Nephron (organoid): ENCODE results near the gene KCNN3.

Experiments
- H3K27ac Mint-ChIP-seq, 3 experiments: 2 replicates each; pipeline ENCODE4 v1.8.0; 2020; ENCODE audit warnings: mixed read lengths in 3 of 3, mild to moderate bottlenecking in 2 of 3, moderate library complexity in 1 of 3
- H3K27me3 Mint-ChIP-seq: 2 replicates; pipeline ENCODE4 v1.8.0; 2021; ENCODE audit warnings: low read depth, mild to moderate bottlenecking, moderate library complexity, mixed read lengths
- H3K36me3 Mint-ChIP-seq: 2 replicates; pipeline ENCODE4 v1.8.0; 2020; ENCODE audit warnings: low read depth, mixed read lengths
- H3K4me1 Mint-ChIP-seq: 2 replicates; pipeline ENCODE4 v1.8.0; 2020; ENCODE audit warnings: mixed read lengths
- H3K4me3 Mint-ChIP-seq, 3 experiments: 2 replicates each; pipeline ENCODE4 v1.8.0; 2020; ENCODE audit warnings: mild to moderate bottlenecking in 3 of 3, mixed read lengths in 3 of 3, moderate library complexity in 2 of 3
- H3K9me3 Mint-ChIP-seq: 2 replicates; pipeline ENCODE4 v1.8.0; 2020; ENCODE audit warnings: mixed read lengths
- TF ChIP-seq, protein P1 (sequence below), 3 experiments: fragments of 200-600 bp; sonication (generic); IDR thresholded peaks; one replicate each; pipeline ENCODE4 v1.5.0; 2021; ENCODE audit warnings: antibody characterized with exemption in 3 of 3; ENCODE audit not compliant: unreplicated experiment in 3 of 3

KCNN3 gene

DNA sequence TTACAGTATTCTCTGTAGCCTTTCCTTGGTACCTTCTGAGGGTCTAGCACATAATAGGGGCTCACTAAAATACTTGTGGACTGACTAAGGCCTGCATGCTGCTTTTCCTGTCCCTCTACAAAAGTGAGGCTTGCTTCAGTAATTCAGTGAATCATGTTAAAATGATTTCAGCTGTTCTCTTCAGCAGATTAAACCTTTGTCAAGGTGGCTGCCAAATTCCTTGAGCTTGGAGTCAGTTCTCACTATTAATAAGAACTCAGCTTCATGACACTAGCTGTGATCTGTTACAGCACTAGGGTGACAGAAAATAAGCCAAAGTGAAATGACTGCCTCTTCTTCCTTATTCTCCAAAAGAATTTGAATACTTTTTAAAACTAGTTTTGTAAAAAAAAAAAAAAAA lies 128.8 kb downstream of the KCNN3 start:
- Mint-ChIP-seq H3K9me3 (peaks cover 16% of the 10 kb centered on the region), H3K36me3 (no peaks in the 10 kb centered on the region), H3K27ac (no peak overlapping the region), H3K4me1 (peaks cover 41% of the 10 kb centered on the region), H3K4me3 (no peak overlapping the region), H3K27me3 (peaks cover 24% of the 10 kb centered on the region)
- TF ChIP-seq, protein P1, sequence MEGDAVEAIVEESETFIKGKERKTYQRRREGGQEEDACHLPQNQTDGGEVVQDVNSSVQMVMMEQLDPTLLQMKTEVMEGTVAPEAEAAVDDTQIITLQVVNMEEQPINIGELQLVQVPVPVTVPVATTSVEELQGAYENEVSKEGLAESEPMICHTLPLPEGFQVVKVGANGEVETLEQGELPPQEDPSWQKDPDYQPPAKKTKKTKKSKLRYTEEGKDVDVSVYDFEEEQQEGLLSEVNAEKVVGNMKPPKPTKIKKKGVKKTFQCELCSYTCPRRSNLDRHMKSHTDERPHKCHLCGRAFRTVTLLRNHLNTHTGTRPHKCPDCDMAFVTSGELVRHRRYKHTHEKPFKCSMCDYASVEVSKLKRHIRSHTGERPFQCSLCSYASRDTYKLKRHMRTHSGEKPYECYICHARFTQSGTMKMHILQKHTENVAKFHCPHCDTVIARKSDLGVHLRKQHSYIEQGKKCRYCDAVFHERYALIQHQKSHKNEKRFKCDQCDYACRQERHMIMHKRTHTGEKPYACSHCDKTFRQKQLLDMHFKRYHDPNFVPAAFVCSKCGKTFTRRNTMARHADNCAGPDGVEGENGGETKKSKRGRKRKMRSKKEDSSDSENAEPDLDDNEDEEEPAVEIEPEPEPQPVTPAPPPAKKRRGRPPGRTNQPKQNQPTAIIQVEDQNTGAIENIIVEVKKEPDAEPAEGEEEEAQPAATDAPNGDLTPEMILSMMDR (IDR thresholded peaks at IDR 0.05; ENCODE audit: unreplicated experiment in 3 of 3), result no peak

DNA sequence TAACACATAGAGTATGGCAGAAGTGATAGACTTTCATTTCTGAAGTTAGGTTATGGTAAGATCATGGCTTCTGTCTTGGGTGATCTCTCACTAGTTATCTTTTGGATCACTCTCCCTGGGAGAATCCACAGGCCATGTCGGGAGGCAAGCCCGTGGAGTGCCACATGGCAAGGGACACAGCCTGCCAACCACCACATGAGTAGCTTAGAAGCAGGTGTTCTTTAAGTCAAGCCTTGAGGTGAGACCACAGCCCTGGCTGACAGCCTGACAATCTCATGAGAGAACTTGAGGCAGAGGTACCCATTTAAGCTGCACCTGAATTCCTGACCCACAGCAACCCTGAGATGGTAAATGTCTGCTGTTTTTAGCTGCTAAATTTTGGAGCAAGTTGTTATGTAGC lies 130.4 kb downstream of the KCNN3 start:
- no peak overlapping the region for H3K27ac Mint-ChIP-seq
- peaks cover 34% of the 10 kb centered on the region for H3K4me1 Mint-ChIP-seq
- no peaks in the 10 kb centered on the region for H3K36me3 Mint-ChIP-seq
- TF ChIP-seq, protein P1 (IDR thresholded peaks at IDR 0.05; ENCODE audit: unreplicated experiment in 3 of 3), result no peak
- H3K9me3 Mint-ChIP-seq, result peaks cover 16% of the 10 kb centered on the region
- peaks cover 24% of the 10 kb centered on the region for H3K27me3 Mint-ChIP-seq
- no peak overlapping the region for H3K4me3 Mint-ChIP-seq

DNA sequence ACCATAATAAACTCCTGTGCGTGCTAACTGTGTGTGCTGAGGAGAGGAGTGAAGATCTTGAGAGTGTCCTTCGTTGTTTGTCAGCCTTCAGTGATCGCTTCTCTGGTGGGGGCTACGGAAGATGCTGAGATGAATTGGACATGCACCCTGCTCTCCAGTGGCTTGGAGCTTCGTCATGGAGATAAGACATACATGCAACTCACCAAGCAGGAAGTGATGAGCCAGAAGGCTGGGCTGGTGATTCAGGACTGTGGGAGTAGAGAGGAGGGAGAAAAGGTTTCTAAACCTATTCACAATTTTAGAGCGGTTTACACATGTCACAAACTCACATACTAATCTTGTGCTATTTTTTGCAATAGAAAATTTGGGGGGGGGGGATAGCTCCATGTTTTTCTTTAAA lies 133.2 kb downstream of the KCNN3 start:
- Mint-ChIP-seq H3K9me3 (peaks cover 12% of the 10 kb centered on the region), H3K27me3 (peaks cover 14% of the 10 kb centered on the region), H3K27ac (peak overlapping the region in 2 of 3 experiments; percentile 40 to 66), H3K36me3 (no peaks in the 10 kb centered on the region), H3K4me3 (no peak overlapping the region), H3K4me1 (peaks cover 23% of the 10 kb centered on the region)
- TF ChIP-seq, protein P1 (IDR thresholded peaks at IDR 0.05; ENCODE audit: unreplicated experiment in 3 of 3), result no peak

DNA sequence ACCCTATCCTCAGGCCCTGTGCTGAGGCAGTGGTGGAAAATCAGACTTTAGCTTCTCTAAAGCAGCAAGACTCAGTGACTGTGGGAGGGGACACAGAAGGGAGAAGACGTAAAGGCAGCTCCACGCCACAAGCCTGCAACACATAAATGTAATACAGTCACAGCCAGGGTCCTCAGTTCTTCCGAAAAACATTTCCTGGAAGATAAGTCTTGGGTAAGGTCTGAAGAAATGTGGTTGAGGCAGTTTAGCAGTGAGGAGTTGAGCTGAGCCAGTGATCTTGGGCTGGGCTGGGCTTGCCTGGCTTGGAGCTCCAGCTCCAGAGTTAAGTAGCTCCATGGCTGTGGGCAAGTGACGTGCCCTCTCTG lies 134.3 kb downstream of the KCNN3 start:
- Mint-ChIP-seq H3K4me3 (no peak overlapping the region), H3K27ac (no peak overlapping the region), H3K9me3 (peaks cover 6% of the 10 kb centered on the region), H3K27me3 (peaks cover 17% of the 10 kb centered on the region), H3K4me1 (peaks cover 29% of the 10 kb centered on the region), H3K36me3 (no peaks in the 10 kb centered on the region)
- TF ChIP-seq, protein P1 (IDR thresholded peaks at IDR 0.05; ENCODE audit: unreplicated experiment in 3 of 3), result no peak

DNA sequence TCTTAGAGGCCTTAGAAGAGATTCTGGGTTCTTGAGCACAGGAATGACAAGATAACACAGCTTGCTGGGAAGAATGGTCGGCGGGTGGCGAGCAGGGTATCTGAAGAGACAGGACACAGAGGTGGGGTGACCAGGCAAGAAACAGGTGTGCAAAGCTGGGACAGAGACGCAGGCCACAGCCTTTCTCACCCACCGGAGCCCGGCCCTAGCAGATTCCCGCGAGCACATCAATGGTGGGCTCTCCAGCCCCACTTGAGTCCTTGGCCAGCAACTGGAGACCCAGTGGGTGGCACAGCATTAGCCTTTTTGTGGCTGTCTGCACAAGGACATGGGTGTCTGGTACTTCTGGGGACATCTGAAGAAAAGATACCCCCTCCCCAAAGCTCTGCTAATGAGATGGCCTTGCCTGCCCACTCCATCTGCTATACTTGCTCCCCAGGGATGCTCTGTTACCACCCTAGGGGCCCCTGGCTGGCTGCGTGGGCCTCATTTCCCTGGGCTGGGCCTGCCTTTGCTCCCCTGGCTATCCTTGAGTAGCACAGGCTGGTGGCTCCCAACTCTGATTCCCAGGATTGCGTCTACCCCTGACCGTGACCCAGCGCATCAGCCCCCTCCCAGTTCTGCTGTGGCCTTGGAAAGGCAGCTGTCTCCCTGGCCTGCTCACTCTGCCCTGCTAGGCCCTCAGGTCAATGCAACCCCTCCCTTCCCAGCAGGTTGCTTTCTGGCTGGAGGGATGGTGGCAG lies 134.8 kb downstream of the KCNN3 start:
- TF ChIP-seq, protein P1 (IDR thresholded peaks at IDR 0.05; ENCODE audit: unreplicated experiment in 3 of 3), result no peak

DNA sequence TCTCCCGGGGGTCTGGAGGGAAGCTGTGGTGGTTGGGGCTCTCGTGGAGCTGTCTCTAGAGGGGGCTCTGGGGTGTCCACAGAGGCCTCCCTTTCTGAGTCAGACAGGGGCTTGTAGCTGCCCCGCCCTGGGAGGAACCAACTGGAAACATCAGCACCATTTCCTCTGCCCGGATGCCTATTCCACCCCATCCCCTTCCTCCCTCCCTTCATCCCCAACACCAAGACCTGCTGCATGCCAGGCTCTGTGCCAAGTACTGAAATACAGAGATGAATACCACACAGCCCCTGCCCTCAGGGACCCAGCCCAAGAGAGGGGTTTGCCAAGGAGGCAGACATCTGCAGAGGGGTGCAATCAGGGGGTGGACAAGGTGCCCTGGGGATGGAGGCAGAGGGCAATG lies 136.5 kb downstream of the KCNN3 start:
- peaks cover 50% of the 10 kb centered on the region for H3K4me1 Mint-ChIP-seq
- no peaks in the 10 kb centered on the region for H3K36me3 Mint-ChIP-seq
- H3K9me3 Mint-ChIP-seq, result peaks cover under 1% of the 10 kb centered on the region
- H3K27ac Mint-ChIP-seq, result no peak overlapping the region
- TF ChIP-seq, protein P1 (IDR thresholded peaks at IDR 0.05; ENCODE audit: unreplicated experiment in 3 of 3), result no peak
- H3K4me3 Mint-ChIP-seq, result no peak overlapping the region
- peaks cover 10% of the 10 kb centered on the region for H3K27me3 Mint-ChIP-seq

More for the DNA sequence above, 134.8 kb downstream of the KCNN3 start:
- Mint-ChIP-seq H3K36me3 (no peaks in the 10 kb centered on the region), H3K4me3 (no peak overlapping the region), H3K9me3 (peaks cover 6% of the 10 kb centered on the region), H3K27me3 (peaks cover 17% of the 10 kb centered on the region), H3K4me1 (peaks cover 34% of the 10 kb centered on the region), H3K27ac (peak overlapping the region in 1 of 3 experiments; percentile 32)
